Thyroid gland (tissue), 4 donors: ENCODE results near the gene GLIS1.
"Not testable (repeated sequence)": the region's sequence is repeated elsewhere in the genome, so short reads cannot be mapped to it uniquely, and the experiment has no call there.

ENCODE experiments used
- POLR2A ChIP-seq, 2 donors: fragments of 450-650 bp; IDR thresholded peaks; one replicate each; pipeline ENCODE4 v1.6.1; 2017; ENCODE audit warnings: antibody characterized with exemption in 2 of 2, mild to moderate bottlenecking in 2 of 2, moderate library complexity in 1 of 2
- TF ChIP-seq, protein P1 (sequence below), 6 experiments: fragments of 200-600 bp in 3 of 6; fragments of 450-650 bp in 3 of 6; sonication (generic) in 3 of 6; IDR thresholded peaks; one replicate each; pipeline ENCODE4 v1.5.1; 2016 to 2019; ENCODE audit warnings: antibody characterized with exemption in 6 of 6, mild to moderate bottlenecking in 2 of 6, inconsistent platforms in 1 of 6, moderate library complexity in 1 of 6

DNA sequence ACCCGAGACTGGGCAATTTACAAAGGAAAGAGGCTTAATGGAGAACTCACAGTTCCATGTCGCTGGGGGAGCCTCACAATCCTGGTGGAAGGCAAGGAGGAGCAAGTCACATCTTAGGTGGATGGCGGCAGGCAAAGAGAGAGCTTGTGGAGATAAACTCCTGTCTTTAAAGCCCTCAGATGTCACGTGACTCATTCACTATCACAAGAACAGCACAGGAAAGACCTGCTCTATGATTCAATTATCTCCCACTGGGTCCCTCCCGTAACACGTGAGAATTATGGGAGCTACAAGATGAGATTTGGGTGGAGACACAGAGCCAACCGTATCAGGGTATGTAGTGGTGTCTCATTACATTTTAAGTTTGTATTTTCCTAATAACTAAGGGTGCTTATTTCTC is 21.5 kb upstream of the GLIS1 start:
- not testable (repeated sequence) for TF ChIP-seq POLR2A (IDR thresholded peaks at IDR 0.05)
- TF ChIP-seq, protein P1, sequence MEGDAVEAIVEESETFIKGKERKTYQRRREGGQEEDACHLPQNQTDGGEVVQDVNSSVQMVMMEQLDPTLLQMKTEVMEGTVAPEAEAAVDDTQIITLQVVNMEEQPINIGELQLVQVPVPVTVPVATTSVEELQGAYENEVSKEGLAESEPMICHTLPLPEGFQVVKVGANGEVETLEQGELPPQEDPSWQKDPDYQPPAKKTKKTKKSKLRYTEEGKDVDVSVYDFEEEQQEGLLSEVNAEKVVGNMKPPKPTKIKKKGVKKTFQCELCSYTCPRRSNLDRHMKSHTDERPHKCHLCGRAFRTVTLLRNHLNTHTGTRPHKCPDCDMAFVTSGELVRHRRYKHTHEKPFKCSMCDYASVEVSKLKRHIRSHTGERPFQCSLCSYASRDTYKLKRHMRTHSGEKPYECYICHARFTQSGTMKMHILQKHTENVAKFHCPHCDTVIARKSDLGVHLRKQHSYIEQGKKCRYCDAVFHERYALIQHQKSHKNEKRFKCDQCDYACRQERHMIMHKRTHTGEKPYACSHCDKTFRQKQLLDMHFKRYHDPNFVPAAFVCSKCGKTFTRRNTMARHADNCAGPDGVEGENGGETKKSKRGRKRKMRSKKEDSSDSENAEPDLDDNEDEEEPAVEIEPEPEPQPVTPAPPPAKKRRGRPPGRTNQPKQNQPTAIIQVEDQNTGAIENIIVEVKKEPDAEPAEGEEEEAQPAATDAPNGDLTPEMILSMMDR (IDR thresholded peaks at IDR 0.05), result not testable (repeated sequence)
